ENCODE data around the gene DOCK2.

DNA sequence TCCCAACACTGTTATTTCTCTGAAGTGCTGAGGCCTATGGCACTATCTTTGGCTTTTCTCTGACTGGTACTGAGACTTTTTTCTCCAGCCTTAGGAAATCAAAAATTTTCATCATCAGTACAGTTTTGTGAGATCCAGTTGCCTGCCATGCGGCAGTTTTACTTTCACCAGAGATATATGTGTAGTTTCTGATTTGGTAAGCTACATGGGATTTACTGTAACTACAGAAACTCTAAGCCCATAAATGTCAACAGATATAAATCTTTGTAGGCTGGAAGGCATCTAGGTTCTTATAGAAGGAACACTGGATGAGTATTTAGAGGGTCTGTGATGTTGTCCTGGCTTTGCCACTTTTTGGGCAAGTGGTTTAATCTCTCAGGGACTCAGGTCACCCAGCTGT is 69.0 kb downstream of the DOCK2 start:
- TF ChIP-seq POLR2AphosphoS5 (IDR thresholded peaks at IDR 0.05; ENCODE audit: borderline replicate concordance, low read depth, low read length) (no peak), EZH2 (IDR thresholded peaks at IDR 0.05) (no peak)
